ENCODE measurements around the gene RABL2B.

RABL2B gene

DNA sequence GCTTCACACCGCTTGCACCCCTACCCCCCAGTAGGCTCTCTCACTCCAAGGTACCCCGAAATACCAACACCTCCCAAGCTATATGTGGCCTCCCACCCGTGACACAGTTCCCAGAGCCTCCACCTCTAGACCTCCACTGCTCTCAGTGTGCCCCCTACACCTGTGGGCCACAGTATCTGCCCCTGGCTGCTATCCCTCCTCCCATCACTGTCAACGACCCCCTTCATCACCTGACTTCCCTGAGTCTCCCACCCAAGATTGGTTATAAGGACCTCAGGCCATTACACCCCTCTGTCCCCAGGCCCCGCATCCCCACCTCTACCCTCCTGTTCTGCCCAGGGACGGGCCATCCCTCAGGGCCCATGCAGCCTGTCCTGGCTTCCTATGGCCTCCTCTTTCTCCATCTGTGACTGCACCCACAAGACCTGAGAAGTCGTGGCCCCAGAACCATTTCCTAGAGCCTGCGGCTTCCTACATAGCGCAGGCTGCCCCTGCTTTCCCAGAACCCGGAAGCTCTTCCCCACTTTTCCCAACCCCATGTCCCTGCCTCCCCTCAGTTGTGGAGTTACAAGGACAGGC, 44.7 kb downstream of the RABL2B start:
- DNase-seq (ENCODE audit: low read depth in 2 of 2): no peak

DNA sequence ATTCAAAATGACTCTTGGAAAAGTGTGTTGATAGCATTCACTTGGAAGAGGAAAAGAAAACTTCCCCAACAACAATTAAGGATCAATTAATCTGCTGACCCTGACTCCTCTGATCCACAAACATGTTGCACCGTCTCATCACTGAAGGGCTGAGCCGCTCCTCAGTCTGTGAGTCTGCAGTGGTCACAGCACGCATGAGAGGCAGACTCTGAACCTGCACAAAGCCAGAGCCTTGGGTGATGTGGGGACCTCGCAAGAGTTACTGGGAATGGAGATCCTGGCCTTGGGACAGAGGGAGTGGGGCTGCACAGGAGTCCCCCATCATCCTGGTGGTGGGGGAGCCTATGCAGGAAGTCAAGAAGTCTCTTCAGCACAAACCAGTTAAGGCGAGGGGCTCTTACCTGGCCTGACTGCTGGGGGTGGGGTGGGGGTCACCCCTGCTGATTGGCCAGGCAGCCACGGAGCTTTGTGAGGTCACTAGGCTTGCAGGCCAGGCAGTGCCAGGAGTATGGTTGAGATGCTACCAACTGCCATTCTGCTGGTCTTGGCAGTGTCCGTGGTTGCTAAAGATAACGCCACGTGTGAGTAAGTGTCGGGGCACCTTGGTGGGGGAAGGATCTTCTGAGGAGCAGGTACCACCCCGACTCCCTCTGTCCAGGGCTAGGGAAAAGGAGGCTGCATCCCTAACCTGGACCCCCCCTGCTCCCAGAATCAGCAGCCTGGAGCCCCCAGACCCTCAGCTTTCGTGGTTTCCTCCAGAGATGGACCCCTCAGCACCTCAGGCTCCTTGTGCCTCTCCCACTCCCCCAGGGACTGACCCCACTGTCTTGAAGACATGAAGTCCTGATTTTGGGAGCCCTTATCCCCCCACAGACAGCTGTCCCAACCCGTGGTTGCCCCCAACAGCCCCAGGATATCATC, 45.4 kb downstream of the RABL2B start, which contains the start of gene ACR:
ACR (plus strand) TSS at position 477 of the 921 bp plus-strand sequence; CDS start at position 509, 32 bp downstream.
- no peak for DNase-seq (ENCODE audit: low read depth in 2 of 2)

DNA sequence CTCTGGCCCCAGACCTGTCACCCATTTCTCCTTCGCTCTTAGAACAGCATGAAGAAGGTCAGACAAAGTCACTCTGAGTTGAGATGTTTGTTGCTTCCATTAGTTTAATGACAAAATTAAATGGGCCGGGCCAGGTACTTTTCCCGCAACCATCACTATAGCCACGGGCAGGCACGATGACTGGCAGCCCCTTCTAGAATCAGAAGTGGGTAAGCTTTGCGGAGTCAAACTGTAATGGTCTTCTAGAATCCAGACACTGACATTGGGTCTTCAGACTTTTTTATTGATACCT, 47.8 kb downstream of the RABL2B start:
- no peak for DNase-seq (ENCODE audit: low read depth in 2 of 2)

DNA sequence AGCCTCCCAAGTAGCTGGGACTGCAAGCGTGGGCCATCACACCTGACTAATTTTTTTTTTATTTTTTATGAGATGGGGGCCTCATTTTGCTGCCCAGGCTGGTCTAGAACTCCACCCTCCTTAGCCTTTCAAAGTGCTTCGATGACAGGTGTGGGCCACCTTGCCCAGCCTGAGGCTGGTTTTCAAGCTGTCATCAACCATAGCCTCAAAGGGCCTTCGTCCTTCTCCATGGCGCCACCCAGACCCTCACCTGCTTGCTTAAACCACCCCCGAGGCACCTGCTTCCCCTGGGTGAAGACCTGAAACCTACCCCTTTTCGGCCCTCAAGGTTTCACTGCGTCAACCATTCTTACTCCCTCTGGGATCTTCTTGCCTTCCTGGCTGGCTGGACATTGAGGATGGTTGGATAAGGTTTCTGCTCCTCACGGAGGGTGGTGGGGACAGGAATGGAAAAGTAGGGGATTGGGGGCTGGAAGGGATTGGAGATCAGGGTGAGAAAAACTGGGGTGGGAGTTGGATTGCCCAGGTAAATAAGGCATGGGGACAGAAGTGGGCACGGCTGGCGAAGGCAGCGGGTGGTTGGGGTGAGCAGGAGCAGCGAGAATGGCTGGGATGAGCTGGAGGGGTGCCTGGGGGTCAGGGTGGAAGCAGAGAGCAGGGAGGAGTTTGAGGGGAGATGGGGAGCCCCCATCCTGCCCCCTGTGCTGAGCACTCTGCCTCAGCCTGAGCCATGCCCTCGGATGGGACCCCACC, 48.3 kb downstream of the RABL2B start:
- DNase-seq (ENCODE audit: low read depth in 2 of 2): no peak

DNA sequence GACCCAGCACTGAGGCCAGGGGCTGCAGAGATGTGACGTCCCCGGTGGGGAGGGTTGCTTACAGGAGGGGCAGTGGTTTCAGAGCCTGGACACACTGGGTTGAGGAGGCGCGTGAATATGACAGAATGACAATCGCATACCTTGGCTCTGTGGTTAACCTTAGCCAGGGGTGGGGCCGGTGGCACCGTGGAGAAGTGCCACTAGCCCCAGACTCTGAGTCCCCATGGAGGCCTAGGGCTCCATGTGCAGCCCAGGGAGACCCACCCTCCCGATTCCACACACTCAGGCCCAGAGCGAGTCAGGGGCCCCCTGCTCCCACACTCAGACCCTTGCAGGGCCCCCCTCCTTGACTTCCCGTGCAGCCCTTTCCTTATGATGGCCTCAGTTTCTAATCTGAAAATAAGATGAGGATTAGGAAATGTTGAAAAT, 49.1 kb downstream of the RABL2B start:
- no peak for DNase-seq (ENCODE audit: low read depth in 2 of 2)

DNA sequence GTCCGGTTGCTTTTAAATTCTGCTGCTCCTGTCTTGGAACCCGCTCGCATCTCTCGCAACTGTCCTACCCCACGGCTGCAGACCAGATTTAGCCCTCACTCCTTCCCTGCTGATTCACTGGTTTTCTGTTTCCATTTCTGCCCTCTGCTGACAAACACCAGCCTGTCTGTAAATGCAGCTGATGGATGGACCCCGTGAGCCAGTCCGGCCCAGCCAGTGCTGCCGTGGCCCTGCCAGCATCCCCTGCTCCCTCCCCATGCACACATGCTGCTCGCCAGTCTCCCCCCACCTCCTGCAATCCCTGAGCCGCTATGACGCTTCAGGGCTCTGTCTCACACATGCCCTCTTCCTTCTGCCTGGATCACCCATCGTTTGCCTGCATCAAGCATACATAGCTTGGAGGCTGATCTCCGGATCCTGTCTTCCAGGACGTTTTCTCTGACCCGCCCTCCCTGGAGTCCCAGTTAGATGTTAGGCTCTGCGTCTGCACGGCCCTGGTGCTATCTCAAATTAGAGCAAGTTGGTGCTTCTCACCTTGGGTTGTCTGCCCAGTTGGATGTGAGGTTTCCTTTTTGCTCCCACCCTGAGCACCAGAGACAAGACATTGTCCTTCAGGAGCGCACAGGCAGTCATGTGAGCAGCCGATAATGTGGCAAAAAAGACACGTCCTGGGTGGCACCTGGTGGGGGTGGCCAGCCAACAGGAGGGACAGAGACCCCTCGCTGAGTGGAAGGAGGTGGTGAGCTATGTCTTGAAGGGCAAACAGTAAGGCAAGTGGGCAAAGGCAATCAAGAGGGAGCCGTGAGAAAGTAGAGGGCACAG, 49.7 kb downstream of the RABL2B start:
- no peak for DNase-seq (ENCODE audit: low read depth in 2 of 2)

DNA sequence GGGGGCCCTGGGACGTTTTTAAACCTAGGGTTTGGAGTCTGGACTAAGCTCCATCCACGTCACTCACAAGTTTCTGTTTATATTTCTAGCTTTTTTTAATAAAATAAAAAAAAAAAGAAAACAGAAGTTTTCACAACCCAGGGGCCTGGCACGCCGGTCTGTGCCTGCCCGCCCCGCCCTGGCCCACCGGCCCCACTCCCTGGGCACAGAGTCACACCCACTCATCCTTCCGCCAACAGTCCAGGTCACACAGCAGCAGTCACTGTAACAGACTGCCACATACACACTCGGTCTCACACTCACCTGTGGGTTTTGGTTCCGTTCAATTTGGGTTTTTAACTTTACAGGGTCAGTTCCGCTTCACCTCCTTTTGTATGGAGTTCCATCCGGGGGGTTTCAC, 50.8 kb downstream of the RABL2B start:
- no peak for DNase-seq (ENCODE audit: low read depth in 2 of 2)

DNA sequence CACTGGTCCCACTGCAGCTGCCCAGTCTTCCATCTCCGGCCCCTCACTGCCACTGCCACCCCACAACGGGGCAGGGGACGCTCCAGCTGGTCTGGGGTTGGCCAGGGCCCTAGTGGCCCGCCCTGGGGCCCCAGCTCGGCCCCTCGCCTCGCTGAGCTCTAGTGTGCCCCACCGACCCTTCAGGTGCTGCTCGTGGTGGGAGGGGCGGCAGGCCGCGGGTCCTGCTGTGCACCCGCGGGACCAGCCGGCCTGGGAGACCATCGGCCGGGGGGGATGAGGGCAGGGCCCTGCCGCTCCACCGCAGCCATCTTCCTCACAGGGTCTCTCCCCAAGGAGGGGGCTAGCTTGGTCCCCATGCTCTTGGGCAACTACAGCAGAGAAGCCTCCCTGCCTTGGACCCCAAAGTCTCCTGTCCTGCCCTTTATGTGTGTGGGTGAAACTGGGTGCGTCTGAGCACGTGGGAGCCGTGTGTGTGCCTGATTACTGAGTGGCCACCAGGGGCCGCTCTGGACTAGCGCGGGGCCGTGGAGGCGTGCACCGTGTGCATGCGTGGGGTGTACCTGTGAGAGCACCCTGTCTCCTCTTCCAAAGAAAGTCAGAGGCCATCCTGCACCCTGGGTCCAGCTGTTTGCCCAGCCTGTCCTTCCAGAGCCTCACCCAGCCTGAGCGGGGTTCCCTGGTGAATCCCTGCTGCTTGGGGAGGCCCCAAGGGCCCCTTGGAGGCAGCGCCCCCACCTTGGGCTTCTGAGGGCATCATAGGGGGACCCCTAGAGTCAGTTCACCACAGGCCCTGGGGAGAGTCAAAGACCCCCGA, 51.4 kb downstream of the RABL2B start:
- peak; percentile 9 to 24 for DNase-seq (ENCODE audit: low read depth in 2 of 2)

DNA sequence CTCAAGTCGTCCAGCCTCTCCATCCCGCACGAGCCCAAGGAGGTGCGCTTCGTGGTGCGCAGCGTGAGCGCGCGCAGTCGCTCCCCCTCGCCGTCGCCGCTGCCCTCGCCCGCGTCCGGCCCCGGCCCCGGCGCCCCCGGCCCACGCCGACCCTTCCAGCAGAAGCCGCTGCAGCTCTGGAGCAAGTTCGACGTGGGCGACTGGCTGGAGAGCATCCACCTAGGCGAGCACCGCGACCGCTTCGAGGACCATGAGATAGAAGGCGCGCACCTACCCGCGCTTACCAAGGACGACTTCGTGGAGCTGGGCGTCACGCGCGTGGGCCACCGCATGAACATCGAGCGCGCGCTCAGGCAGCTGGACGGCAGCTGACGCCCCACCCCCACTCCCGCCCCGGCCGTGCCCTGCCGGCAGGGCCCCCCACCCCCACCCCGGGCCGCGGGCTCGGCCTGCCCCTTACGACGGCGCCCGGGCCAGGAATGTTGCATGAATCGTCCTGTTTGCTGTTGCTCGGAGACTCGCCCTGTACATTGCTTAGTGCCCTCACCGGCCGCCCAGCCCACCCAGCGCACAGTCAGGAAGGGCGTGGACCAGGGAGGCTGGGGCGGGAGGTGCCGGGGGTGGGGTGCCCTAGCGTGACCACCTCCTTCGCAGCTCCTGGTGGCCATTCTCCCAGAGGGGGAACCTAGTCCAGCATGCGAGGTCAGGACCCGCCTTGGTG, 52.3 kb downstream of the RABL2B start:
- DNase-seq (ENCODE audit: low read depth in 2 of 2): no peak

DNA sequence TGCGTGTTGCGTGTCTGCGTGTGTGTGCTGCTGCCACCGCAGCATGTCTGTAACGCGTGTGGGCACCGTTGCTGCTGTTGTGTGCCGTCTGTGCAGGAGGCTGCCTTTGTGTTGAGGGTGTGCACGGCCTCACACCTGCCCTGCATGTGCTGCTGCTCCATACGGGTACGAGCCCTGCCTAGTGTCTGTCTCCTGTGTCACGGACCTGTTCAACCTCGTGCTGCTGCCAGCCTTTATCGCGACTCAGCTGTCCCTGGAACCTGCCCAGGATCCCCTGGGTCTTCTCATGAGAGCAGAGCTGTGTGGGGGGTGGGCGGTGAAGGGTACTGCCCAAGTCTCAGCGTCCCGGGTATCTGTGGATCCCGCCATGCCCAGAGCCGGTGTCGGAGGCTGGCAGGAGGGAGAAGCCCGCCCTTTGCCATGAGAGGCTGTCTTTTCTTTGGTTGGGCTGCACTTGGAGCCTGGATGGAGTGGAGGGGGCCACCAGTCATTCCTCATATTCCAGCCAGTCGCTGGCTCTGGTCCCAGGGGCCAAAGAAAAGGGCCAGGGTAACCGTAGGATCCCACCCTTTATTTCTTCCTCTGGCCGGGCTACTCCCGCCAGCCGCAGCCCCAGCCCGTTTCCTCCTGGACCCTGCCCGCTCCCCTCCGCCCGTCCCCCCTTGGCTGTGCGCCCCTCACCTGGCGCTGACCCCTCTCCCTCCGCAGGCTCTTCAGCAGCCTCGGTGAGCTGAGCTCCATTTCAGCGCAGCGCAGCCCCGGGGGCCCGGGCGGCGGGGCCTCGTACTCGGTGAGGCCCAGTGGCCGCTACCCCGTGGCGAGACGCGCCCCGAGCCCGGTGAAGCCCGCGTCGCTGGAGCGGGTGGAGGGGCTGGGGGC, 53.2 kb downstream of the RABL2B start:
- no peak for DNase-seq (ENCODE audit: low read depth in 2 of 2)

DNA sequence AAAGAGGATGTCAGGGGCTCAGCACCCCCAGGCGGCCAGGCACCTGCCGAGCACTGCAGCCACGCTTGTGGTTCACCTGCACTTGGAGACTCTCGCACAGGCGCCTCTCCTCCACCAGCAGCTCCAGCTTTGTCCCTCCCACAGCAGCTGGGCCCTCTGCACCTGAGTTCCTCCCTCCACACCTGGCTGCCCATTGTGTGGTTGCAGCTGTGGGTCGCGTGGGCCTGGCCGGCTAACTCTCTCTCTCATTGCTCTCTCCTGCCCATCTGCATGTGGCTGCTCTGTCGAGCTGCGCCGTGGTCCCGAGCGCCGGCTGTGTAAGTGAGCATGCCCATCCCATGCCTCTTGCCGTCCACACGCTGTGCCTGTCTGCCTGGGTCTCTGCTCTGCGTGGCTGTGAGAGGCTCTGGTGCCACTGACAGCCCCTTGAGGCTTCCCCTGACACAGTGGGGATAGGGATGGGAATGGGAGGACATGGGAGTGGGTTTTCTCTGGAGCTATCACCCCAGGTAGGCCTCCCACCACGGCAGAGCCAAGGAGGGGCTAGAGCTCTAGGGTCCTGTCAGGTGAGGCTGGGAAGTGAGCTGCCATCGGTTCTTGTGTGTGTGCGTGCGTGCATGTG, 53.9 kb downstream of the RABL2B start:
- no peak for DNase-seq (ENCODE audit: low read depth in 2 of 2)

DNA sequence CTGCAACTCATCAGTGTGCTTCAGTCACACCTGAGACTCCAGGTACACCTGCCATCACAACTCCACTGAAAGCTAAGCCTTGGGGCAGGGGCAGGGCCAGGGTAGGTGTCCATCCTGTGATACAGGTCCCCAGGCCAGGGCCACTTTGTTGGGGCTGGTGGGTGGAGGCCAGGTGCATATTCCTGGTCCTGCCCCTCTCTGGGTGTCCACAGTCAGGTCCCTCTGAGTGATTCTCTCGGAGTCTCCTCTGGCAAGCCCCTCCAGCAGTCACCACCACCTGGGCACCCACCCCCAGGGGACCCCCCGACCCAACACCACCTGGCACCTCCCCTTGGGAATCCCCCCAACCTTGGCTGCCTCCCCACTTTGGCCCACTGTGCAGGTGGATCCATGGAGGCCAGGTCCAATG, 54.9 kb downstream of the RABL2B start:
- no peak for DNase-seq (ENCODE audit: low read depth in 2 of 2)

DNA sequence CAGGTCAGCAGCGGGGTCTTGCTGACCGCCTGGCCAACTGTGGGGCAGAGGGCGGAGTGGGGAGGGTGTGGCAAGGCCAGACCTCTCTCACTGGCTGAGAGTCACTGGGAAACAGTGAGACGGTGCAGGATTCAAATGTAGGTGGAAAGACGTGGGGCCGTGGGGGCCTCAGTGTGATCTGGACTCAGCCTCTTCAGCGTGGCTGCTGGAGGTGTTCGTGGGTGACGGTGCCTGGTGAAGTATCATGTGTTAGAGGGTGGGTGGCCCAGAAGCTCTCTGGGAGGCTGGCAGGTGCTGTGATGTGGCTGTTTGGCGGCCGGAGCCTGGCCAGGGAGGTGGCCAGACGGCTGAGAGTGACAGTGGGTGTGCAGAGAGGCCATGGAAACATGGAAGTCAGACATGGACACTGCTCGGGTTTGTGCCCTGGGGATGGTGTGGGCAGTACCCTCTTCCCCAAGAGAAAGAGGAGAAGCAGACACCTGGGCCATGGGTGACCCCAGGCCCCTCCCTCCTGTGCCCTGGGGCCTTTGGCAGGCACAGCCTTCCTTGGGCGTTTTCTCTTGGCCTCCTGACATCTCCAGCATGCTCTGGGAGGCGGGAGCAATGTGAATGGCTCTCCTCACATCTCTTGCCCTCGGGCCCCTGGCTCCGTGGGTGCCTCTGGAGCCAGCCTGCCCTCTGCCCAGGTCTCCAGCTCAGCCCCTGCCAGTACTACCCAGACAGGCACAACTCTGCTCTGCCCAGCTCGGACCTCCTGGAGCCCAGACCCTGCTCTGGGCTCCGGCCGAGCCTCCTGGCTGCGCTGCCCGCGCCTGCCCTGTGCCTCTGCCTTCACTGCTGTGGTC, 55.5 kb downstream of the RABL2B start:
- no peak for DNase-seq (ENCODE audit: low read depth in 2 of 2)

DNA sequence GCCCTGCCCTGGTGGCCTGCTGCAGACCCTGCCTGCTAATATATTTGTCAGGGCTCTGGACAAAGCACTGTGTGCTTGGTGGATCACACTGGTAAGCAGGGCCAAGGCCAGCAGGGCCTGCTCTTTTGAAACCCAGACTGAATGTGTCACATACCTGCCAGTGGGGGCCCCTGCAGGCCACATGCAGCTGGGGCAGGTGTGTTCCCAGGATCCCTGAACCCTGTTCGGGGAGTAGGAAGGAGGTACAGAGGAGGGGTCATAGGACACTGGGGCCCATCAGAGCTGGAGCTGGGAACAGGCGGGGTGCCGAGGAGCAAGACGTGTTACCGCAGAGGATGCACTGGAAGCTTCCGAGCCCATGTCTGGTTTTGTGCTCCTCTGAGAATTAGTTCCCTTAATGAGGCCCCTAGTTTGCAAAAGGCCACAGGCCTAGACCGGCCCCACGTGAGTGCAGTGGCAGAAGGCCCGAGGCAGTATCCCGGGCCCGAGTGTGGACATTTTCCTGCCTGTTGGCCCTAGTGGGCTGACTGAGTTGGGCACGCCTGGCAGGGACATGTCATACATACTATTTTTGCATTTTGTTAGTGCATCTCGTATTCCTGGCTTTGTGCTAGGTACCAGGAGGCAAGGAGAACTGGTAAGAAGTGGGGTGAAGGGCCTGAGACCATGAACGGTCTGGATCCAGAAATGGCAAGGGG, 56.6 kb downstream of the RABL2B start:
- no peak for DNase-seq (ENCODE audit: low read depth in 2 of 2)

DNA sequence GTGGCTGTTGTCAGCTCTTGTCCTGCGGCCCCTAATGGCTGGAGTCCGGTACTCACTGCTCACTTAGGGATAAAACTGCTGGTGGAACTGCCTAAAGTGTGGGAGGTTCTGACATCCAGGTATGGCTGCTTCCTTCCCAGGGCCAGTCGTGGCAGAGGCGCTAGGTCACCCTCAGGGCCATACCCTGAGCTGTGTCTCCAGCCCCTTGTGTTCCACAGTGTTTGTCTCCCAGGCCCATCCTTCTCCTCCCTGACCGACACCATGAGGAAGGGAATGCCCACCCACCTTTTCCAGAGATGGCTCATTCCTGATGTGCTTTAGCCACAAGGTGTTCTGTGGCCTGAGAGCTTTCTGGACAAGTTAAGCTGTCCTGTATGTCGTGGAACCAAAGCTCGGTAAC, 57.8 kb downstream of the RABL2B start:
- DNase-seq (ENCODE audit: low read depth in 2 of 2): no peak

DNA sequence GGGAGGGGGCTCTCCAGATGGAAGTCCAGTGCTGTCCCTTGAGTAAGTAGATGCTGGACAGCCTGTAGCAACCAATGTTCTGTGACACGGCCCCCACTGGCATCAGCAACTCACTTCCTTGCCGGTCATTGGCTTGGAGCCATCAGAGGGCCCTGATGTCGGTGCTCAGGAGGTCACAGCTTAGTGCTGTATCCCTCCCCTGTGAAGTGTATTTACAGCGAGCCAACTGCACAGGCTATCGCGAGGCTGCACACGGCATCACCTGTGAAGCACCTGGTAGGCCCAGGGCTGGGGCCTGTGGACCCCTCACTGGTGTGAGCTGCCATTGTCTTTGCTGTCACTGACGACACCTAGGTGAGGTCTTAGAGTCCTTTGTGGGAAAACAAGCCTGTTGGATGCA, 58.8 kb downstream of the RABL2B start:
- no peak for DNase-seq (ENCODE audit: low read depth in 2 of 2)

DNA sequence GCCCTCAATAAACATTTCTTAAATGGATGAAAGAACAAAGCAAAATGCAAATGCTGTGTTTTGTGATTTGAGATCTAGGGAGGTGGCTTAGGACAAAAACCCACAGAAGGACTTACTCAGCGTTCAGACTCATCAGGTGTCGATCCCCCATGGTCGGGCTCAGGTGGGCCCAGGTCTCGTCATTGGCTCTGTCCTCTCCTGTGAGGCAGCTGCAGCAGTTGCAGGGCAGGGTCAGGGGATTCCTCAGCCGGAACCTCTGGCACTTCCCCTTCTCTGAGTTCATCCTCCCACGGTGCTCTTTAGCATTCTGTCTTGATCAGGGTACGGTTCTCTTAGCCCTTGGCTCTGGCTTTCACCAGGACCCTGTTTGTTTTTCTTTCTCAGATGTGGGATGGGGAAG, 59.4 kb downstream of the RABL2B start:
- DNase-seq (ENCODE audit: low read depth in 2 of 2): no peak
